Naive thymus-derived CD8-positive, alpha-beta T cell (primary cell): ENCODE results near the gene LRP4. TPM values are rescaled to one million over a fixed set of nuclear protein-coding genes. Genes with fewer than 3 reads are reported as not detected.

Experiments used
- ATAC-seq, 2 donors: fragments of 150-1000 bp; cut with Tn5 transposase in 1 of 2; sonication (Bioruptor Pico), chemical (Tn5 transposase) in 1 of 2; 1 replicate in 1 of 2; 2 replicates in 1 of 2; pipeline ENCODE4 v1.10.0; 2021; ENCODE audit warnings: mild to moderate bottlenecking in 2 of 2, moderate library complexity in 2 of 2
- POLR2A ChIA-PET: fragments of 350-600 bp; sonication (Branson Sonifier 250); formaldehyde crosslinking; loops from one replicate; lab custom pipeline; 2021; ENCODE audit warnings: antibody characterized with exemption; lab: Charles Lee
- DNase-seq, 10 donors: peaks; one replicate each; pipeline versions ENCODE4 v3.0.0 to v3.0.0-alpha.2; 2020 to 2022
- H3K27ac Mint-ChIP-seq, 10 donors: one replicate each; pipeline ENCODE4 v1.8.0; 2020 to 2022; ENCODE audit warnings: mild to moderate bottlenecking in 10 of 10, mixed read lengths in 10 of 10, moderate library complexity in 4 of 10, inconsistent platforms in 1 of 10
- H3K27me3 Mint-ChIP-seq, 5 donors: one replicate each; pipeline ENCODE4 v1.8.0; 2021 to 2022; ENCODE audit warnings: mixed read lengths in 5 of 5
- H3K36me3 Mint-ChIP-seq, 3 donors: one replicate each; pipeline ENCODE4 v1.8.0; 2020 to 2022; ENCODE audit warnings: mixed read lengths in 3 of 3, mild to moderate bottlenecking in 2 of 3, inconsistent platforms in 1 of 3
- H3K4me1 Mint-ChIP-seq, 4 donors: one replicate each; pipeline ENCODE4 v1.8.0; 2021 to 2022; ENCODE audit warnings: mixed read lengths in 4 of 4
- H3K4me3 Mint-ChIP-seq, 10 donors: one replicate each; pipeline ENCODE4 v1.8.0; 2020 to 2022; ENCODE audit warnings: mild to moderate bottlenecking in 10 of 10, mixed read lengths in 10 of 10, moderate library complexity in 6 of 10, inconsistent platforms in 1 of 10
- H3K9me3 Mint-ChIP-seq, 9 donors: one replicate each; pipeline ENCODE4 v1.8.0; 2020 to 2022; ENCODE audit warnings: mixed read lengths in 9 of 9, mild to moderate bottlenecking in 3 of 9, inconsistent platforms in 1 of 9, moderate library complexity in 1 of 9
- polyA plus RNA-seq, 3 donors: library from polyadenylated mRNA; unstranded; fragments of 300-500 nt; fragmentation: Illumina TruSeq; gene quantifications; one replicate each; pipeline ENCODE4 v1.2.3, GENCODE V29; 2021
- total RNA-seq, 8 experiments: library from RNA in 2 of 8; stranded (reverse) in 2 of 8; gene quantifications; one replicate each; pipeline ENCODE4 v1.2.3 and lab custom pipeline; 2021 to 2026

LRP4 gene
- total and polyA plus RNA-seq, 5 experiments from 2014 or later: not detected

DNA sequence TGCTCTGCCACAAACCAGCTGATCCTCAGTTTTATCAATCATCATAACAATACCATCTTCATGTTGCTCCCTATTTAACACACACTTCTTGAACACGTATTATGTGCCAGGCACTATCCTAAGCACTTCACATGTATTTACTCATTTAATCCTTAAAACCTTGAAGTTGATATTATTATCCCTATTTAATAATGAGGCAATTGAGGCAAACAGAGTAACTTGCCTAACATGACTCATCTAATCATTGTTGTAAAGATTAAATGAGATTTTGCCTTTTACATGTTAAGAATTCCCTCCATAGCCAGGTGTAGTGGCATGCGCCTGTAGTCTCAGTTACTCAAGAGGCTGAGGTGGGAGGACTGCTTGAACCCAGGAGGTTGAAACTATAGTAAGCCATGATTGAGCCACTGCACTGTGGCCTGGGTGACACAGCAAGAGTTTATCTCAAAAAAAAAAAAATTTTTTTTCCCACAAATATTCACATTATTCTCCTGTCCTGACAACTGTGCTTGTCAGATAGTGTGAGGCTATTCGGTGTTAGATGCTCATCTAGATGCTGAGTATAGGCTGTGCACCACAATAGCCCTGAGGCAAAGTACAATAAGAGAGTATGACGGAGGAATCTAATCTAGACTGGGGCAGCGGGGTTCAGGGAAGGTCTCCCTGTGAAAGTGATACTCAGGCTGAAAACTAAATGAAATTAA lies 85.7 kb downstream of the LRP4 start:
- Mint-ChIP-seq H3K4me3 (no peak overlapping the region), H3K27ac (peak overlapping the region in 1 of 10 donors; percentile 10), H3K4me1 (peaks cover 10 to 51% (median 21%) of the 10 kb centered on the region in 4 donors), H3K9me3 (no peaks in the 10 kb centered on the region), H3K36me3 (peaks cover 0 to 6% (median 0%) of the 10 kb centered on the region in 3 donors), H3K27me3 (no peaks in the 10 kb centered on the region)
- ATAC-seq (no peak), DNase-seq (no peak)
- POLR2A ChIA-PET: no interaction called here

DNA sequence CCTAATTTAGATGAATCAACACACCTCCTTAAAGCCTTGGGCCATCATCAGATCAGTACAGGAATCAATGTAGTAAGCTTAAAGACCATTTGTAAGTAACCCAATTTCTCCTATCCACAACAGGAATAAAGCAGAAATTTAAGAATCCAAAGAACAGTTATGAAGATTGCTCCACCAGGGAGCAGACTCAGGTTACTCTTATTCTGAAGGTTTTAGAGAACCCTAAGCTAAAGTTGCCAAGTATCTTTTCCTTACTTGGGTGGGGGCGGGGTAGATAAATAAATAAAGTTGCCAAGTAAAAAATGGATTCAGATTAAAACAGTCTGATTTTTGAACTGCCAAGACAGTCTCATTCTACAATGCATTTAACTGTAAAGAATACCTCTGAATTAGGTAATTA lies 90.4 kb downstream of the LRP4 start:
- Mint-ChIP-seq H3K36me3 (no peaks in the 10 kb centered on the region), H3K27ac (peak overlapping the region in 1 of 10 donors; percentile 7), H3K4me1 (peaks cover 12 to 41% (median 32%) of the 10 kb centered on the region in 4 donors), H3K4me3 (peak overlapping the region in 8 of 10 donors; percentile 29 to 90 (median 85)), H3K9me3 (no peaks in the 10 kb centered on the region), H3K27me3 (no peaks in the 10 kb centered on the region)
- DNase-seq (no peak), ATAC-seq (no peak)
- POLR2A ChIA-PET: no interaction called here

DNA sequence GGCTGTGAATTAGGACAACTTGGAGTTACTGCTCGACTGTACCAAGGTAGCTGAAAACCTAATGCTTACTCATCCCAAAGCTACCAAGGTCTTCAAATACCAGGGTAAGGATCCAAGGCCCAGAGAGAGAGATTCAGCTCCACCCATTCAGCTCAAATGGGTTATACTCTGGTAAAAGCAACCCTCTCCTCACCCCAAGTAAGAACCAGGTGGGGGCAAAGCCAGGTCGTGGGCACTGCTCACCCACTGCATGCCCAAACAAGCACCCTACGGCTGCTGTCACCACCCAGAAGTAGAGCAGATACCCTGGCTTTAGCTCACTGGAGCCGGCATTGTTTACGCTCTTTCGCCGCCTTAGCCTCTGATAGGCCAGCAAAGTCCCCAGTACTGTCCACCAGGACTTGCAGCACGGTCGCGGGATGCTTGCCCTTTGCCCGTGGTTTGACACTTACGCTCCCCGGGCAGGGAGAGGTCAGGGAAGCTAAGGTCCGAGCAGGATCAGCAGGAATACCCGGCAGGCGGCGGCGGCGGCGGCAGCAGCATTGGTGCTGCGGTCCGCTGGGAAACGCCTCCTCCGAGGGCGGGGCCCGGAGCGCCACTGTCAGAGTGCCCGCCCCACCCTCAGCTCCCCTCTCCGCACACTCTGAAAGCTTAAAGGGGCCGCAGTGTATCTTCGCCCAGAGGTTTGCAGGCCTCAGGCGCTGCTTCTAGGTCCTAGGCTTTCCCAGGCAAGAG lies 91.9 kb downstream of the LRP4 start:
- POLR2A ChIA-PET: interaction anchor here (0.5 to 2.6 kb wide), 4 partner anchors 19 to 126 kb away, joined by 3 to 10 read pairs (median 4); partner anchors contain the start of genes ARHGAP1, CKAP5 and ZNF408
- H3K4me3 Mint-ChIP-seq: peak overlapping the region; percentile 81 to 91 (median 85)
- H3K4me1 Mint-ChIP-seq: peaks cover 12 to 33% (median 31%) of the 10 kb centered on the region in 4 donors
- DNase-seq (peak; percentile 56 to 79 (median 70)), ATAC-seq (peak; percentile 100)
- H3K27ac Mint-ChIP-seq: peak overlapping the region; percentile 7 to 91 (median 69)
- no peaks in the 10 kb centered on the region for H3K27me3 Mint-ChIP-seq
- H3K36me3 Mint-ChIP-seq: no peaks in the 10 kb centered on the region
- H3K9me3 Mint-ChIP-seq: no peaks in the 10 kb centered on the region

DNA sequence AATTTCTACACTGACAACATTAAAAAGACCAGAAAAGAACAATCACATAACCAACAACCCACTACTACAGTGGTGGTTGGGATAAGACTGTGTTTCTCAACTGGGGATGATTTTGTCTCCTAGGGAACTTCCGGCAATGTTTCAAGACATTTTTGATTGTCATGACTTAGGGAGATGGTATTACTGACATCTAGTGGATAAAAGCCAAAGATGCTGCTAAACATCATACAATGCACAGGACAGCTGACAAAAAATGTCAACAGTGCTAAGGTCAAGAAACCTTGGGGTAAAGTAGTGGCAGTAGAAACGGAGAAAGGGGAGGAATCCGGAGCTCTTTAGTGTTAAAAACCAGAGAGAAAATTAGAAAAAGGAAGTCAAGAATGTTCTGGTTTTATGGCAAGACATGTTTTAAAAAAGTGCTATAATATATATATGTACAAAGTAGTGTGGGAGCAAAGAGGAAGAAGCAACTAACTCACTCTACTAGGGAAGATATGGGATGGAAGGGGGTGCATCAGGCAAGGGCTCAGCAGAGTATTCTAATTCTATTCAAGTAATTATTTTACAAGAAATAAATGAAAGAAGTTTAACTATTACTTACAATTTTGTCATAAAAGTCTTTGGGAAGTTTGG lies 109.4 kb downstream of the LRP4 start:
- Mint-ChIP-seq H3K27ac (no peak overlapping the region), H3K27me3 (no peaks in the 10 kb centered on the region), H3K4me3 (no peak overlapping the region), H3K36me3 (peaks cover 0 to 65% (median 8%) of the 10 kb centered on the region in 3 donors), H3K4me1 (peaks cover 0 to 5% (median 3%) of the 10 kb centered on the region in 4 donors), H3K9me3 (no peaks in the 10 kb centered on the region)
- POLR2A ChIA-PET: no interaction called here
- ATAC-seq (peak in 1 of 2 donors; percentile 33), DNase-seq (peak in 1 of 10 donors; percentile 2)

Other genes starting within 250 kb of the LRP4 start
- 10 to 100 TPM; 67.5 to 71.2 TPM for gene ARHGAP1, start 217.9 kb downstream of the LRP4 start, total RNA-seq
- 10 to 100 TPM; 35.5 to 63.1 (median 43.5) TPM for gene ARHGAP1, start 217.9 kb downstream of the LRP4 start, polyA plus RNA-seq
- 10 to 100 TPM; 21.4 to 26.5 TPM for gene ZNF408, start 217.5 kb downstream of the LRP4 start, total RNA-seq
- gene ZNF408, start 217.5 kb downstream of the LRP4 start, polyA plus RNA-seq: 10 to 100 TPM in 1 of 3 donors, 1 to 10 TPM in 2; 6.3 to 11.7 (median 9.6) TPM
- not detected for gene F2, start 199.3 kb downstream of the LRP4 start, total RNA-seq
- not detected for gene F2, start 199.3 kb downstream of the LRP4 start, polyA plus RNA-seq
- 10 to 100 TPM; 42.2 to 45.7 TPM for gene CKAP5, start 72.3 kb downstream of the LRP4 start, total RNA-seq
- gene CKAP5, start 72.3 kb downstream of the LRP4 start, polyA plus RNA-seq: 10 to 100 TPM; 10.7 to 17.2 (median 11.0) TPM
- gene CSTPP1, start 18.2 kb upstream of the LRP4 start, total RNA-seq: 10 to 100 TPM; 13.2 to 16.1 TPM
- 10 to 100 TPM; 15.8 to 20.4 (median 20.0) TPM for gene CSTPP1, start 18.2 kb upstream of the LRP4 start, polyA plus RNA-seq